ENCODE data around the gene SOX18.
A peak's percentile ranks its signal among the peaks of the same experiment; 100 is the strongest.

The SOX18 gene

DNA sequence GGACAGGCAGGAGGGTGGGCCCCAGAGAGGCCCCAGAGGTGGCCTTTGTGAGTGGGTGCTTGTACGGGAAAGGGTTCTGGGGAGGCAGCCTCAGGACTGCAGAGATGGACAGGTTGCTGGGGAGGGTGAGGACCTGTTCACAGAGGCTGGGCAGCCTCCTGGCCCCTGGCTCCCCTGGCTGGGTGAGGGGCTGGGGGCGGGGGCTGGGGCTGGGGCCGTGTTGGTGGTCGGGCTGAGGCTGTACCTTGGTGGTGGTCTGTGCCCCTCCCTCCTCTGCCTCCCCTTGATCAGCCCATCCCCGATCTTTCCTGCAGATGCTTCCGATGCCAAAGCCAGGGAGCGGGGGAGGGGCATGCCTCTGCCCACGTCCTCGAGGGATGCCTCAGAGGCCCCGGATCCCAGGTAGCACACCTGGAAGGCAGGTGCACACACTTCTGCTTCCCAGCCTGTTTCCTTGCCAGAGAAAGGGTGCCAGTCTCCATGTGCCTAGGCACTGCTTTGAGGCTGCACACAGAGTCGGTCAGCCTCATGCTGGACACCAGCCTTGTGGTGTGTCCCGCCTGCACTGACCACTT, 18.4 kb upstream of the SOX18 start:
- no peak for DNase-seq (ENCODE audit: low spot score)

DNA sequence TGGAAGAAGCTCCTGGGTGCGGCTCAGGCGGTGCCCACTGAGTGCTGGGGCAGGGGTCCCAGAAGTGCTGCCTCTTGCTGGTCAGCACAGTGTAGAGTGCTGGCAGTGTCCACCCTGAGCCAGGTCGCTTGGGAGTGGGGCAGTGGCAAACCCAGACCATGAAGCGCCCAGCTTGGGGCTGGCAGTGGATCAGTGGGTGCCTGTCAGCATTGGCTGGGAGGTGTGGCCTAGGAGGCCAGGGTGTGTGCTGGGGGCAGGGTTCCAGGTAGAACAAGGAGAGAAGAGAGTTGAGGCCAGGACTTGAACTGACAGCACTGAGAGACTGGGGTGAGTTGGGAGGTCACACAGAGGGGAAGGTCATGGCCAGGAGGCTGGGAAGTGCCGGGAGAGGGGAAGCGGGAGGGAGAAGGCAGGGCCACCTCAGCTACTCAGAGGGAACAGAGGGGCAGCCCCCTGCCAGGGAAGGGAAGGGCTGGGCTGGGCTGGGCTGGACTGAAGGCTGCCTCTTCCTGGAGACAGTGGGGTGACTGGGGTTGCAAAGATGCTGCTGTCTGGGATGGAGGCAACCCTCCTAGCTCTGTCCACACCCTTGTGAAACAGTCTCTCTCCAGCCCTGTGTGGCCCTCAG, 17.7 kb upstream of the SOX18 start:
- no peak for DNase-seq (ENCODE audit: low spot score)

DNA sequence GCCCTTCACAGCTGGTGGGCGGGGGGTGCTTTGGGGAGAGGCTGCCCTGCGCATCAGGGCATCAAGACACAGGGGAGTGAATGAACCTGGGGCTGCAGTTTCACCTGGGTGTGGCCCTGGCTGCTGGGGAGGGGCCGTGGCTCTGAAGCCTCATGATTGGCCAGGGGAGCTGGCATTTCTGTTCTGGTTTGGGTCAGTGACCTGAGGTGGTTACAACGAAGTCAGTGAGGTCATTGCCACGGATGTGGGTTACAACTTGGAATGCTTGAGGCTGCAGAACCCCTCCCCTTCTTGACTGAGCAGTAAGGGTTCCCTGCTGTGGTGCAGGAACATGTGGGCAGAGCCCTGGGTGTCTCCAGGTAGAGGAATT, 16.5 kb upstream of the SOX18 start:
- DNase-seq (ENCODE audit: low spot score) = no peak

DNA sequence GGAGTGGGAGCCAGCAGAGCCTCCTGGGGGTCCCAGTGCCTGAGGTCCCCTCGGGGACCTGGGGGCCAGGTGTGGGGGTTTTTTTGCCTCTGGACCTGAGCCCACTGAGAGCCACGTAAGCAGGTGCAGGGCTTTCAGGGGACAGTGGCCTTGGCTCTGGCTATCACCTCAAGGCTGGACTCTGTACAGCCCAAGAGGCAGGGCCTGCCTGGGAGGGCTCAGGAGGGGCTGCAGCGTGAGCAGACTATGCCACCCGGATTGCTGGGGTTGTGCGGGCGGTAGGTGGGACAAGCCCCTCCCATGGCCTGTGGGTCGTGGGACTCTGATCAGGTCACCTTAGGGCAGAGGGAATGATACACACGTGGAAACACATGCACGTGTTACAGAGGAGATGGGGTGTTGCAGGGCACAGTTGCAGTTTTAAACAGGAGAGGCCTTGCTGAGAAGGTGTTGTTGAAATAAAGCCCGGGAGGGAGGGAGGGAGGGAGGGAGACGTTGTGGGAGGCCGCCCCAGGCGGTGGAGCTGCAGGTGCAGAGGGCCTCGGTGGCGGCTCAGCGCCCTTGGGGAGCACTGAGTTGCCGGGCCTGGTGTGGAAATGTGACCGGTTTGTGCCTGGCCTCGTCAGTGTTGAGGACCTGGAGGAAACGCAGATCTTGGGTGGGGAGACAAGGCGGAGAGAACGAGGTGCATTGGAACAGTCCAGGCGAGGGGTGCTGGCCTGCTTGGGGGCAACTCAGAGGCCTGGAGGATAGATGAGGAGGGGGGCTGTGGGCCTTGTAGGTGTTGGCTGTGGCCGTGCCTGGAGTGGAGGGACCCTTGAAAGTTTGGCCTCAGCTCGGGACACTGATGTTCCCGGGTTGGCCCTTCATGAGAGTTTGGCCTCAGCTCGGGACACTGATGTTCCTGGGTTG, 15.9 kb upstream of the SOX18 start:
- no peak for DNase-seq (ENCODE audit: low spot score)

DNA sequence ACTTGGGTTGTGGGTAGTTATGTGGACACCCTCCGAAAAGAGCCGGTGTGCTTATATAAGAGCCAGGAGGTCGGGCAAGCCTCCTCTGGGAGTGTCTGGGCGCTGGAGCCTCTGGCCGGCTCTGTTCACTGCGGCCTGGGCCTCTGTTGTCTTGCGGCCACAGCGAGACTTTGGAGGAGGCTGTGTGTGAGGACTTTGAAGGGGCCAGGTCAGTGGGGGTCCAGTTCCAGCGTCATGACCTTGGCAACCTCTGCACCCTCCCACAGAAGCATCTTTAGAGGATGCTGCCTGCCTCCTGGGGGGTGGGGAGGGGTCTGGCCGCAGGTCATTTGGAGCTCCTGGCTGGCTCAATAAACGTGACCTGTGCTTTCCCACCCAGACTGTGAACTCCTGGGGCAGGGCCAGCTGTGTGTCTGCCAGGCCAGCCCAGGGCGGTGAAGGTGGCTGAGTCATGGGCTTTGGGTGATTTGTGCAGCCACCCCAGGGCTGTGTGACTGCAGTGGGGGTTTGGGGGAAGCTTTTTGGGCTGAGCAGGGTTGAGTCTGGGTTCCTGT, 14.8 kb upstream of the SOX18 start:
- DNase-seq (ENCODE audit: low spot score) = no peak

DNA sequence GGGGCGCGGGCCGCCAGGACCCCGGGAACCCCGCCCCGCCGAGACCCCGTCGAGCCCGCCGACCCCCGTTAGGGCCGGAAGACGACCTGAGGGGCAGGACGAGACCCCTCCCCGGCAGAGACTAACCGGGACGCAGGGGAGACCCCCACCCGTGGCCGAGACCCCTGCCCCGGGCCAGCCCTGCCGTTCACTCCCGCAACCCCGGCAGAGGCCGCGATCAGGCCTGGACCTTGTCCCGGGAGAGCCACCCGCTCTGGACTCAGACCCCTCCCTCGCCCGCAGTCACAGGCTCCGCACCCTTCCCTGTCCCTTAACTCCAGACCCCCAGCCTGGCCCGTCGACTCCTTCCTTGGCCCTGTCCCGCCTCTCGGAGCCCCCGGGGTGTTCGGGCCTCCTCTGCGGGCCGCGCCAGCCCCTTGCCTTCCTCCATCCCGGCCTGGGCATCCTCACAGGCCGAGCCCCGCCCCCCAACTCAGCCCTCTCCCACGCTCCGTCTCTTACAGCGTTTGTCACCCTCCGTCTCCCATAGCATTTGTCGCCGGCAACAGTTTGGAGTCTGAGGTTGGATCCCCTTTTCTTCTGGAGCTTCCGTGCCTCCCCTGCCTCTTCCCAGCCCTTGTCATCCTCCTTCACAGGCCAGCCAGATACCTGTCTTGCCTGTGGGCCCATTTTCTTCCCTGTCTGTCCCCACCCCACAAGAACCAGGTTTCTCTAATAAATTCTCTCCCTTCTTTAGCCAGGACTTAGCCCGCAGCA, 14.1 kb upstream of the SOX18 start:
- DNase-seq (ENCODE audit: low spot score) = no peak

DNA sequence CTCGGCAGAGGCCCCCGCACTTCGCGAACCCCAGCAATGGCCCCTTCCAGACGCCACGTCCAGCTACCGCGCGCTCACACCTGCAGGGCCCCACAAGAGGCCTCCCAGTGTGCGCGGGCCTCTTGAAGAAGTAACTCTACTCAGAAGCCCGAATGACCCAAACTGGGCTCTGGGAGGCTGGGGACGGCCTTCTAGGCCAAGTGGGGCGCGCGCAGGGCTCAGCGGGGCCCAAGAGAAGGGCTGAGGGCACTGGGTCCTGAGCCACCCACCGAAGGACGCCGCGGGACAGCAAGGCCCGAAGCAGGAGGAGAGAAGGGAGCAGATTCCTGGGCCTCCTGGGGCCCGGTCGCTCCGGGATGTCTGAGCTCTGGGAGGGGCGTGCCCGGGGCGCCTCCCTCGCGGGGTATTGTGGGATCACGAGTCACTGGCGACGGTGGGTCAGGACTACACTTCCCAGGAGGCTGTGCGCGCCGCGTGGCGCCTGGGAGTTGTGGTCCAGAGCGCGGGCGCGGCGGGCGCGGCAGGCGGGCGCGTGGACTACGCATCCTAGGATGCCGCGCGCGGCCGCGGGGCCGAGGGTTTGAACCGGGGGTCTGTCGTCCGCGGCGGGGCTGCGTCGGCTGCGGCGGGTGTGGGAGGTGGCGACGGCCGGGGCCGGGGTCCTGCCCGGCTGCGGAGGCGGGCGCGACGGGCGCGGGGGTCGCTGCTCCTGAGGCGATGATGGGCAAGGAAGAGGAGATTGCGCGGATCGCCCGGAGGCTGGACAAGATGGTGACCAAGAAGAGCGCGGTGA, 13.4 kb upstream of the SOX18 start, which contains the start of gene TCEA2:
TCEA2 (plus strand) TSS at position 603 of the 793 bp plus-strand sequence; CDS start at position 718, 115 bp downstream.
- peak; percentile 85 for DNase-seq (ENCODE audit: low spot score)

DNA sequence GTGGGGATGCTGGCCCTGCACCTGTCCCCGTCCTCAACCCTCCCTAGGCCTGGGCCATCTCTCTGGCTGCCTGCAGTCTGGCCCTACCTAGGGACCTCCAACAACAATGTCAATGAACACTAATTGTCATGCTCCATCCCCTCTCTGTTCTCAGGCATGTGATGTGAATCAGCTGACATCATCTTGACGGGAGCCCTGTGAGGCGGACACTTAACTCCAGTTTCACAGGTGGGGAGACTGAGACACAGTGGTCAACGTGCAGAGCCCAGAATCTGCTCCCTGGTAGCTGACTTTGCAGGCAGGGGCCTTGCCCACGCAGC, 12.8 kb upstream of the SOX18 start:
- DNase-seq (ENCODE audit: low spot score) = no peak

DNA sequence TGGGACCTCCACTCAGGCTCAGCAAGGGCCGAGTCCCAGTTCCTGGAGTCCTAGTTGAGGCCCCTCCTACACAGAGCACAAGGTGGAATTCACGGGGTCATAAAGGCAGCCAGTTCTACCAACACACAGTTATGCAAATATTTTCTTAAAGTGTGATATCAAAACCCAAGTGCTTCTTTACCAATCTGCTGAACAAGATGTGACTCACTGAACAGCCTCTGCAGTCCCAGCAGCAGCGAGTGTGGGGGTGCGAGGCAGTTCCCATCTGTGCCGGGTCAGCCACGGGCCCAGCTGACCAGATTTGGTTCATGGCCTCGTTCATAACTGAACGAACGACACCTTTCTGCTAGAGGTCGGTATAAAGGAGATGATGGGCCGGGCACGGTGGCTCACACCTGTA, 9.1 kb upstream of the SOX18 start:
- no peak for DNase-seq (ENCODE audit: low spot score)

DNA sequence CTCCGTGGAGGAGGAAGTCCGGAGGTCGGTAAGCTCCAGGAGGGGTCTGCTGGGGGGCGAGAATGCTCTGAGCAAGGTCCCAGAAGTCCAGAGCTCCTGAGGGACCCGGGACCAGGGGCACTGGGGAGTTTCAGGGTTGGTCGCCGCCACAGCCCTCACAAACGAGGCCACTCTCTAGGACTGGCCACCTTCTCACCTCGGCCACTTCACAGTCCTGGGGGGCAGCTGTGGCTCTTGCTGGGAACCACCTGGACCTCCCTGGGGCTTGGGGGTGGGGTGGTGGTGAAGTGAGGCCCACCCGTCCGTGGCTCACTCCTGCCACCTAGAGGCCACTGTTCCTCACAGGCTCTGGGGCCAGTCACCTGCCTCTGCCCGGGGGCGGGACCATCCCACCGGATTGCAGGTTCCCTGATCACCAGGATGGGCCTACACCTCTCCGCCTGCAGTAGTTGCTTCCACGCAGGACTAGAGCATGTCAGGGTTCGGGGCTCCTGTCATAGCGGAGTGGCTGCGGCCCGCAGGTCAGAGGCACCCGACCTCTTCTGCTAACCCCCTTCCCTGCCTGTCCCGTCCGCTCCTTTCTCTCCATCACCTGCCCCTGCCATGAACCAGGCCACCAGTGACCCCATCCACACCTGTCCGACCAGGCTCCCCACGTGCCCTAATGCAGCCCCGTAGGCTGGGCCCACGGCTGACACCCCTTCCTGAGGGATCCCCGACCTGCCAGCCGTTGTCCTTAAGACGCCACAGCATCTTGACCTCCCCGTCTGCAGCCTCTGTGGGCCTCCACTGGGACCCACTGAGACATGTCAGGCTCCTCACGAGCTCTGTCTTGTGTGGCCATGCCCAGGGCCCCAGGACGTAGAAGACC, 8.4 kb upstream of the SOX18 start:
- DNase-seq (ENCODE audit: low spot score) = peak; percentile 54

DNA sequence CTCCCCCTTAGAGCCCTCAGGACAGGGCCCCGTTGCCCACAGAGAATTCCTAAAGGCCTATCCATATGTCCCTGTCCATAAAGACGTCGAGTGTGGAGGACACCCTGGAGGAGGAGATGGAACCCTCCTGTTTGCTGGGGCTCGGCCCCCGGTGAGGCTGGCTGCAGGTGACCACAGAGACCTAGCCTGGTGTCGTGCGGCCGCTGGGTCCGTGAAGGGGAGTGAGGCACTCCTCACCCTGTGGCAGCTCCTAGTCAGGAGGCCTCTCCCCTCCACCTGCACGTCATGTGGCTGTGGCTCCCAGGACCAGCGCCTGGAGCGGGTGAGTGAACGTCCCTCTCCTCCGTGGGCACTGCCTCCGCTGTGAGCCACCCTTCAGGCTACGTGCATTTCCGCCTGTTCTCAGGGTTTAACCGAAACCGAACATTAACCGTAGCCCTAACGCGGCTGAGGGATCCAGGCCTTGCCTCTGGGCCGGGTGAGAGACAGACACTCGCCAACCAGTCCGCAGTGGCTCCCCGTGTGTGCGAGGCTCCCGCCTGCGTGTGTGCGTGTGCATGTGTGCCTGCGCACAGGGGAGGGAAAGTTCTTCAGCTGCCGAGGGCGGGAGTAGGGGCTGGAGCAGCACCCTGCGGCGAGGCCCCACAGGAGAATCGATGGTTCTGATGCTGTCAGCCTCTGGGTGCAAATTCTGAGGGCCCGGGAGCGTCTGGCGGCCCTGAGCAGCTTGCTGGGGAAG, 7.6 kb upstream of the SOX18 start:
- no peak for DNase-seq (ENCODE audit: low spot score)

DNA sequence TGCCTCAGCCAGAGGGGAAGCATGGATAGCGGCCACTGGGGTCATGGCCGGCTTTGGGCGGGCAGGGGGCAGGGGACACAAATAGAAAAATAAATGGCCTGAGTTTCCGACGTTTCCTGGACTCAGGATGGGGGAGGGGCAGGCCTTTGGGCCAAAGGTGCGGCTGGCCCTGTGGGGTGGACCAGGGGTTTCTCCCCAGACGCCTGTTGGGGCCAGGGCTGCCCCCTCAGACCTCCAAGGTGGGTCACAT, 7.1 kb upstream of the SOX18 start:
- DNase-seq (ENCODE audit: low spot score) = no peak

DNA sequence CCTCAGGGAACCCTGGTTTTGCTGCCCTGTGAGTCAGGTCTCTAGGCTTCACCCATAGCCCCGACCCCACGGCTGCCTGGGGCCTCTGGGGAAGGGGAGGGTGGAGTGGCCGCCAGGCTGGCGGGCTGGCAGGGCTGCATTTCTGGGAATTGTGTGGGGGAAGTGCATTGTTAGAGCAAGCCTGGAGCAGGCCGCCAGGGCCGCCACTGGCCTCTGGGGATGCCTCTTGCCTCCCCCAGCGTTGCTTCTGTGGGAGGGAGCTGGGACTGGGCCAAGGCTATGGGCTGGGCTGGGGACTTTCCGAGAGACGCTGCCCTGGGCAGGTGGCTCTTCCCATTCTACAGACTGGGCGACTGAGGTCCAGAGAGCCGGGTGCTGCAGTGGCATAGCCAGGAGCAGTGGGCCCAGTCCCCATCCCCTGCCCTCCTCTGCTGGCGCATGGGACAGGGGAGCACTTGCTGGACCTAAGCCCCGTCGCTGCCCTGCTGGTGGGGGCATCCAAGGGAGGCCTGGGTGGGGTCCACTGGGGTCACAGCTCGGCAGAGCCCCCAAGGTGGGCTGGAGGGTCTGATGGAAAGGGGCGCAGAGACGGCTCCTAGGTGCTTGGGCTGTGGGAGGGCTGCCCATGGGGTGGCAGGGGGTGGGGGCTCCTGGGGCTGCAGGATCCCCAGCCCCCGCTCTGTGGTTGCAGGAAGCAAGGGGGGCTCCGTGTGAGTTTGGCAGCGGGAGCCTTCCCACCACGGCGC, 6.6 kb upstream of the SOX18 start:
- no peak for DNase-seq (ENCODE audit: low spot score)

DNA sequence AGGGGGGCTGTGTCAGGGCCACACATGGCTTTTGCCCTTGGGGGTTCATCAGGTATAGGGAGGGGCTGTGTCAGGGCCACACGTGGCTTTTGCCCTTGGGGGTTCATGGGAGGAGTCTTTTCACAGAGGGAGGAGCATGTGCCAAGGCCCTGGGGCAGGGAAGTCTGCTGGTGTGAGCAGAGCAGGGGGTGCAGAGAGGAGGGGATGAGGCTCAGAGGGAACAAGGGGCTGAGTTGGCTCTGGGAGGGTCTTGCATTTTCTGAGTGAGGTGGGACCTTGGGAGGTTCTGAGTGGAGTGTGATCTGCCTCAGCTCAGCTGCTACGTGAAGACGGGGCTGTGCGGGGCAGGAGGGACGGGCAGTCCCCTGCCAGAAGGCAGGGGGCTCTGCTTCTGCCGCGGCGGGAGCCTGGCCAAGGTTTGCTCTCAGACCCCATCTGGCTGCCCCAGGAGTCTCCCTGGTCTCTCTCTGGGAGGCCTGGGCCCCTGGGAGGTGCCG, 6.0 kb upstream of the SOX18 start:
- no peak for DNase-seq (ENCODE audit: low spot score)

DNA sequence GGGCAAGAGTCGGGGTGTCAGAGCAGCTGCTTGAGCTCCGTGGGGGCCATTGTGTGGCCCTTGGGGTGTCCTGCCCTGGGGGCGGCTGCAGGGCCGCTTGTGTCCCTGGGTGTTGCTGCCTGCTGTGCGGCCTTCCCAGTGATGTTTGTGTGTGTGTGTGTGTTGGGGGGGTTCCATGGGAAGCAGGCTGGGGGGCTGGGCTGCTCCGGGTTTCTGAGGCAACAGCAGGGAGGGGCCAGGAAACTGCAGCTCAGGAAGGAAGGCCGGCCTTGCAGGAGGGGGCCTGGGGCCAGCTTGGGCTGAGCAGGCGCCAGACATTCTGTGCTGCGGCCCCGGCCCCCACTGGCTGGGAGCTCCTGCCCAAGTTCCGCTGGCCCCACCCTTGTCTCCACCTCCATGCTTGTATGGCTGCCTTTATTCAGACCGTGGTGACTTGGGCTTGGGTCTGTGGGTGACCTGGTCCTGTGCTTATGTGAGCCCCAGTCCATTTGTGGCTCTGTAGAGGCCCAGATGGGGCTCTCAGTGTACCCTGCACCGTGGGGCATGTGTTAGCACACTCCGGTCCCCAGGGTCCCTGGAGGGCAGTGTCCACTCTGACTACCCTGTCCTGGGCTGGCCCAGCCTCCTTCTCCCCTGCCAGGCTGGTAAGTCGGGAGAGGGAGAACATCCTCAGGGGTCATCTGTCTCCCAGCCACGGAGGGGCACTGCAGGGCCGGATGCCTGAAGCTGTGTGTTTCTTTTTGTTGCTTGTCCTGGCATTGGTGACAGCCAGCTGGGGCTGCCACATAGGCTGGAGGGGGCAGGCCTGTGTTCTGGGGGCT, 4.6 kb upstream of the SOX18 start:
- no peak for DNase-seq (ENCODE audit: low spot score)

DNA sequence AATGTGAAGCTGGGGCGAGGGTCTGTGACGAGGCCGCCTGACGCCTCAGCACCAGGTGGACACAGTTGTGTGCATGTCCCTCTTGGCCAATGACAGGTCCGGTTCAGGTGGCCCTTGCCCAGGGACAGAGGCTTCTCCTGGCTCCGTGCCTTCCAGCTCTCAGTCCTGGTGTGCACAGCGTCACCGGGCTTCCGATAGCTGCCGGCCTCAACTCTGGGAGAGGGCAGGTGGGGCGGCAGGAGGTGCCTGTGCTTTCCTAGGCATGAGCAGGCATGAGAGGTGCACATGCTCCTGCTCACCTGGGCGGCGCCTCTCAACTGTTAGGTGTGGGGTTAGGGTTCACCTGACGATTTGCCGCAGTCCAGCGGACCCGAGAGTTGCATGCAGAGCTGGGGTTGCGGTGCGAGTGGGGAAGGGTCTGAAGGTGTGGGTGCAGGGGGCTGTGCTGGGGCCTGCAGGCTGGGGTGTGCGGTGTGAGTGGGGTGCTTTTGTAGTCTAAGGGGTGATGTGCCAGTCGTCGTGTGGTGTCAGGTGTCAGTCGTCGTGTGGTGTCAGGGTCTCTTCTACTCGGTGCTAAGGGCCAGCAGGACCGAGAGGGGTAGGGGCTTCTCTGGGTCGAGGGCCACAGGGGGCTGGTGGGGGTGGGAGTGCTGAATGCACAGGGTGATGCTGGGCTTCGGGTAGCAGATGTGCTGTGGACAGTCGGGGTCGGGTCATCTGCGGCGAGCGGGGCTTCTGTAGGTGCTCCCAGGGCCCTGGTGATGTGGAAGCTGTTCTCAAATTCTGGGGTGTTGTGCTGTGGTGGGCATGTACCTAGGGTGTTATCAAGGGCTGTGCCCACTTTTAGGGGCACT, 3.8 kb upstream of the SOX18 start:
- no peak for DNase-seq (ENCODE audit: low spot score)

DNA sequence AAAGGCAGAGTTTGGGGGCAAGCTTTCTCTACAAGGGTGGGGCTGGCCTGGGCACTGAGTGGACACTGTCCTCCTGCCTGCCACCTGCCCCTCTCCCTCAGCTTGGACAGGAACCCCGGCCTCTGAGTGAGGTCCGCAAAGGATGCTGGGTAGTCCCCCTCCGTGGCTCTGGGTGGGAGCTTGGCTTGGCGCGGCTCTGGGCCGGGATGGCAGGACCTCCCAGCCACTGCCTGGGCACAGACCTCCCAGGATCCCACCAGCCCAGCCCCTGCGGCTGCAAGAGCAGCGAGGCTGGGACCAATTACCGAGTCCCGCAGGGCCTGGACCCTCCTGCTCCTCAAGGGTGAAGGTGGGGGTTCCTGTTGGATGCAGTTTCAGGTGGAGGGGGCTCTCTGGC, 2.9 kb upstream of the SOX18 start:
- no peak for DNase-seq (ENCODE audit: low spot score)
